GM20000 (cell line): ENCODE results near the gene RHOT2.

Source experiments
- DNase-seq: peaks from one replicate; pipeline ENCODE4 v3.0.0; 2012; ENCODE audit warnings: low spot score
- CTCF ChIP-seq: IDR thresholded peaks from 2 replicates; pipeline ENCODE4 v1.5.1; 2012; ENCODE audit warnings: mild to moderate bottlenecking, control low read depth; ENCODE audit errors: extremely low read depth, missing control alignments

RHOT2 gene

GRCh38 chr16:645852-646678, 21.9 kb upstream of the RHOT2 start:
- DNase-seq: no peak
- no peak for TF ChIP-seq CTCF

- TF ChIP-seq CTCF: no peak
- no peak for DNase-seq
Measured at GRCh38 chr16:646679-647172, 21.2 kb upstream of the RHOT2 start.

GRCh38 chr16:647173-647902, 20.6 kb upstream of the RHOT2 start:
- DNase-seq: no peak
- no peak for TF ChIP-seq CTCF

GRCh38 chr16:648071-648780, 19.7 kb upstream of the RHOT2 start:
- TF ChIP-seq CTCF: peak; percentile 82
- DNase-seq: peak; percentile 83

GRCh38 chr16:648781-649589, 18.9 kb upstream of the RHOT2 start, which contains the start of gene WDR90:
TSS of gene WDR90 (plus strand) at chr16:649365. CDS start at chr16:649417, 52 bp downstream.
- DNase-seq: peak; percentile 99
- no peak for TF ChIP-seq CTCF

- no peak for TF ChIP-seq CTCF
- no peak for DNase-seq
Measured at GRCh38 chr16:649631-650030, 18.3 kb upstream of the RHOT2 start.
